22Rv1 (cell line): Measurements from ENCODE around the gene PRDM16.

Source experiments
- ZFX ChIP-seq: fragments of 450-650 bp; IDR thresholded peaks from 2 replicates; pipeline ENCODE4 v1.6.1; 2017; ENCODE audit warnings: antibody characterized with exemption, borderline replicate concordance
- TF ChIP-seq, protein P1 (sequence below): fragments of 450-650 bp; IDR thresholded peaks from 2 replicates; pipeline ENCODE4 v1.5.1; 2017; ENCODE audit warnings: mild to moderate bottlenecking

DNA sequence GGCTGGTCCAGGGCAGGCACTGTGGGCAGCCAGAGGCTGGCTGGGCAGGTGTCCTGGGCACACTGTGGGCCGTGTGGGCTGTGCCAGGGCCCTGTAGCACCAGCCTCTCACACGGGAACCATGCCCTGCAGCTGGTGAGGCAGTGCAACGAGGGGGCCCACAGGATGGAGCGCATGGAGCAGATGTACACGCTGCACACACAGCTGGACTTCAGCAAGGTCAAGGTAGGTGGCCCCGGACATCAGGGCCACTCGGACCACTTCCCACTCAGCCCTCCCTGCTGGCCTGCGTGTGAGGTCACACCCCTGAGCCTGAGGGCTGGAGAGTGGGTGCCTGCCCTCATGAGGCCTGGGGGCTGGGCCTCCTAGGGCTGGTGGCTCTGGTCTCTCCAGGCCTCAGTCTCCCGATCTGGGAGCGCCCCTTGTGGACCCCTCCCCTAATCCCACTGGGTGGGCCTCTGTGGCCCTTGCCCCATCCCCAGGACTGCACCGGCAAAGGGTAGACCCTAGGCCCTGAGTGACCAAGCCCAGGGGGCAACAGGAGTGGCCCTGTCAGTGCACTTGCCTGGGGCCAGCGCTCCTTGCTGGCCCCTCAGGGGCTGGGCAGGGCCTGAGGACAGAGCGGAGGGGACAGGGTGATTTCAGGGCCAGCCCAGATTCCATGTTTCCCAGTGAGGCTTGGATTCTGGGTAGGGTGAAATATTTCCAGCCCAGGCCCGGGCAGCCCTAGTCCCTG, 407.0 kb downstream of the PRDM16 start:
- TF ChIP-seq, protein P1, sequence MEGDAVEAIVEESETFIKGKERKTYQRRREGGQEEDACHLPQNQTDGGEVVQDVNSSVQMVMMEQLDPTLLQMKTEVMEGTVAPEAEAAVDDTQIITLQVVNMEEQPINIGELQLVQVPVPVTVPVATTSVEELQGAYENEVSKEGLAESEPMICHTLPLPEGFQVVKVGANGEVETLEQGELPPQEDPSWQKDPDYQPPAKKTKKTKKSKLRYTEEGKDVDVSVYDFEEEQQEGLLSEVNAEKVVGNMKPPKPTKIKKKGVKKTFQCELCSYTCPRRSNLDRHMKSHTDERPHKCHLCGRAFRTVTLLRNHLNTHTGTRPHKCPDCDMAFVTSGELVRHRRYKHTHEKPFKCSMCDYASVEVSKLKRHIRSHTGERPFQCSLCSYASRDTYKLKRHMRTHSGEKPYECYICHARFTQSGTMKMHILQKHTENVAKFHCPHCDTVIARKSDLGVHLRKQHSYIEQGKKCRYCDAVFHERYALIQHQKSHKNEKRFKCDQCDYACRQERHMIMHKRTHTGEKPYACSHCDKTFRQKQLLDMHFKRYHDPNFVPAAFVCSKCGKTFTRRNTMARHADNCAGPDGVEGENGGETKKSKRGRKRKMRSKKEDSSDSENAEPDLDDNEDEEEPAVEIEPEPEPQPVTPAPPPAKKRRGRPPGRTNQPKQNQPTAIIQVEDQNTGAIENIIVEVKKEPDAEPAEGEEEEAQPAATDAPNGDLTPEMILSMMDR, result no peak
- no peak for TF ChIP-seq ZFX
